ENCODE results near the gene FARP2.

- TF ChIP-seq, protein P1, sequence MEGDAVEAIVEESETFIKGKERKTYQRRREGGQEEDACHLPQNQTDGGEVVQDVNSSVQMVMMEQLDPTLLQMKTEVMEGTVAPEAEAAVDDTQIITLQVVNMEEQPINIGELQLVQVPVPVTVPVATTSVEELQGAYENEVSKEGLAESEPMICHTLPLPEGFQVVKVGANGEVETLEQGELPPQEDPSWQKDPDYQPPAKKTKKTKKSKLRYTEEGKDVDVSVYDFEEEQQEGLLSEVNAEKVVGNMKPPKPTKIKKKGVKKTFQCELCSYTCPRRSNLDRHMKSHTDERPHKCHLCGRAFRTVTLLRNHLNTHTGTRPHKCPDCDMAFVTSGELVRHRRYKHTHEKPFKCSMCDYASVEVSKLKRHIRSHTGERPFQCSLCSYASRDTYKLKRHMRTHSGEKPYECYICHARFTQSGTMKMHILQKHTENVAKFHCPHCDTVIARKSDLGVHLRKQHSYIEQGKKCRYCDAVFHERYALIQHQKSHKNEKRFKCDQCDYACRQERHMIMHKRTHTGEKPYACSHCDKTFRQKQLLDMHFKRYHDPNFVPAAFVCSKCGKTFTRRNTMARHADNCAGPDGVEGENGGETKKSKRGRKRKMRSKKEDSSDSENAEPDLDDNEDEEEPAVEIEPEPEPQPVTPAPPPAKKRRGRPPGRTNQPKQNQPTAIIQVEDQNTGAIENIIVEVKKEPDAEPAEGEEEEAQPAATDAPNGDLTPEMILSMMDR (IDR thresholded peaks at IDR 0.05; ENCODE audit: insufficient read depth, low read depth, low read length): no peak
- no peak for TF ChIP-seq EZH2 (IDR thresholded peaks at IDR 0.05; ENCODE audit: insufficient read depth, low read length)
Observed at GRCh38 chr2:241307055-241307454, 49.0 kb upstream of the FARP2 start.

All from astrocyte (in vitro differentiated cells and primary cell).